HG02981 (cell line): ENCODE data around the gene ZFP69B.

Experiments
- ATAC-seq: cut with Tn5 transposase; IDR thresholded peaks from one replicate; pipeline ENCODE4 v1.9.1; 2021; ENCODE audit warnings: mild to moderate bottlenecking, moderate library complexity; ENCODE audit not compliant: unreplicated experiment

ZFP69B gene

GRCh38 chr1:40449684-40450494 lies at the start of gene ZFP69B:
ZFP69B (plus strand) TSS chr1:40450476; CDS start chr1:40450962, 486 bp downstream.
- peak; percentile 77 for ATAC-seq

DNA sequence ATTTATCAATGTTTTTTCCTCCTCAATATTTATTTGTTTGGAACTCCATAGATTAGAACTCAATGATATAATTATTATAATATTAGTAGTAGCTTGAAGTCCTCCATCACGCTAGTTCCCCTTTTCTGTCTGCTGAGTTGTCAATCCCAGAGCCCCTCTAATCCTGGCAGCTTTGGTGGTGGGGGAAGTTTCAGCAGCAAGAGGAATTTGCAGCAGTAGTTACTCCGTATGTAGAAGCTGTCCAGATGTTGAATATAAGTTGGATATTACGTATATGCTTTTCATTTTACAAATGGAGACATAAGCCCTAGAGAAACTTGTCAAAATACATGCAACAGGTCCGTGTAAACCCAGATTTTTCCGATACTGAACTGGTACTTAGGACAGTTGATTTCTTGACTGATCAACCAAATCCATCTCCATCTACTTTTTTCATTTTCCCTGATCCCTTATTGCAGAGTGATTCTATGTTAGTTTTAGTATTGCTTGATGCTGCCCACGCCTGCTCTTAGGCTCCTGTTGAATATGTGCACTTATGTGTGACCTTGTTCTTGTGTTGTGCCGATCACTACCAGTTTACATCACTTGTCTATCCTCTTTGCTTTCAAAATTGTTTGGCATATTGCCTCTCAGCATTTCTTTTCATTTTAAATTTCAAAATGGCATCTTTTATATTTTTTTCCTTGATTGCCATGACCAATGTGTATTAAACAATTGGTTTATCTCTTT lies 48.6 kb upstream of the ZFP69B start:
- no peak for ATAC-seq

GRCh38 chr1:40404670-40405462 lies 45.4 kb upstream of the ZFP69B start:
- no peak for ATAC-seq

- no peak for ATAC-seq
Observed at GRCh38 chr1:40405812-40406211, 44.5 kb upstream of the ZFP69B start.

- no peak for ATAC-seq
Observed at GRCh38 chr1:40407453-40407852, 42.8 kb upstream of the ZFP69B start.

GRCh38 chr1:40409467-40409866 lies 40.8 kb upstream of the ZFP69B start:
- ATAC-seq, result no peak

GRCh38 chr1:40411294-40411693 lies 39.0 kb upstream of the ZFP69B start:
- no peak for ATAC-seq

DNA sequence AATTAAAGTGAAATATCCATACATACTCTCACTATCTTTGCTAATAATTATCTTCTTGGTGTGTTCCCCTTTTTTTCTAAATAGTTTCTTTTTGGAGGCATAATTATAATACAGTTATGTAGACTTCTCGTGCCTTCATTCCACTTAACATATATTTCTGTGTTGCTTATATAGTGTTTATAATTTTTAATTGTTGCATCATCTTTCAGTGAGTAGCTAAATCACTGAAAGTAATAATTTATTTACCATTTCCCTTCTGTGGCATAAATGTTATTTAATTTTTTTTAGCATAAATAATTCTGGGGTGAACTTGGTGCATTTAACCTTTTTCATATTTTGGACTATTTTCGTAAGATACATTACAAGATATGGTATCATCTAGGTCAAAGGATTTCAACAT lies 38.4 kb upstream of the ZFP69B start:
- ATAC-seq, result no peak

GRCh38 chr1:40413527-40414252 lies 36.6 kb upstream of the ZFP69B start:
- no peak for ATAC-seq

DNA sequence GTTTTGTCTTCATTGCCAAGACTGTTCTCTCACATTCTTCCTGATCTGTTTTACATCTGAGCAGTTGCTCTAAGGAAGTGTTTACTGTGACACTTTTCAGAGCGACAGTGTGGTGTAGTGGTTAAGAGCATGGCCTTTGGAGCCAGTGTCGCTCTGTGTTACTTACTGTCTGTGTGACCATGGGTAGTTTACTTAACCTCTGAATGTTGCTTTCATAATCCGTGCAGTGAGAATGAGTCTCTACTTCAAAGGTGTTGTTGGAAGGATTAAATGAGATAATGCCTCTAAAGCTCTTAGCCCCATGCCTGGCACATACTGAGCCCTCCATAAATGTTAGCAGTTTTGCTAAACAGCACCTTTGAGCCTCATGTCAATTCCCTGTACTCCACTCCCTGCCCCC lies 35.9 kb upstream of the ZFP69B start:
- ATAC-seq, result no peak

- no peak for ATAC-seq
Observed at GRCh38 chr1:40416709-40417108, 33.6 kb upstream of the ZFP69B start.

- no peak for ATAC-seq
Observed at GRCh38 chr1:40421431-40422384, 28.6 kb upstream of the ZFP69B start.

GRCh38 chr1:40422630-40423263 lies 27.5 kb upstream of the ZFP69B start:
- no peak for ATAC-seq

DNA sequence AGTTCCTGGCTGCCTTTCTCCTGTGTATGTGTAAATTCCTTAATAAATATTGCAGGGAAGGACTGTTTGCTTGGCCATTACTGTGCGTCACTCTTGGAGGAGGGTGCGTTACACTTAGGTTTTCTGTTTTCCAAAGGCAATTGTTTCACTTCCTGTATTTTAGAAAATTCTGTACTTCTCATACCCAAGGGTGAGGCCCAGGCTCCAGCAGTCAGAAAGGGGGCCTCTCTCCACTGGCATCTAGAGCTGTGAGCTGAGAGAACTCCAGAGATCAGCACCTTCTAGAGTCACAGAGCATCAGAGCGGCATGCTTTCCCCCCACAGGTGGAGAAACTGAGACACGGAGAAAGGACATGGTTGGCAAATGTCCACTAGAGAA lies 27.0 kb upstream of the ZFP69B start:
- ATAC-seq, result no peak

DNA sequence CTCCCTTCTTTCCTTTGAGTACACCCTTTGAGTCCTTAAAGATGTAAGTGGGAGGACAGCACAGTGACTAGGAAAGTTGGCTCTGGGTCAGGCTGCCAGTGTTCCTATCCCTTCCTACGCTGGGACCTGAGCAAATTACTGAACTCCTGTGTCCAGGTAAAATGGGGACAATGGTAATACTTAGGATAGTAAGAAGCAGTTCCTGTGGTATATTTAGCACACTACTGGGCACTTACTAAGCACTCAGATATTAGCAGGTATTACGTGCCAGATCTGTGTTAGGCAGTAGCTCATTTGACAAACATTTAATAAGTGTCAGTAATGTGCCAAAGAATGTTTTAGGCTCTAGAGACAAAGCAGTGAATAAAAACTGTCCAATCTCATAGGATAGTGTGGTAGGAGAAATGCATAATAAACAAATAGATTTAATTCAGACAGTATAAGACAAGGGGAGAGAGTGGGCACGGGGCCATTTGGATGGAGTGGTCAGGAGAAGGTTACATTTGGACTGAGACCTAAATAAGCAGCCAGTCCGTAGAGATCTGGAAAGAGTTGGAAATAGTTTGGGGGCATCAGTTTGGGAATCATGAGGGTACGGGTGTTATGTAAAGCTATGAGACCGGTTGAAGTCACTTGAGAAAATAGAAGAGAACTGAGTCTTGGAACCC lies 26.2 kb upstream of the ZFP69B start:
- ATAC-seq, result no peak

- no peak for ATAC-seq
Observed at GRCh38 chr1:40425198-40425597, 25.1 kb upstream of the ZFP69B start.

DNA sequence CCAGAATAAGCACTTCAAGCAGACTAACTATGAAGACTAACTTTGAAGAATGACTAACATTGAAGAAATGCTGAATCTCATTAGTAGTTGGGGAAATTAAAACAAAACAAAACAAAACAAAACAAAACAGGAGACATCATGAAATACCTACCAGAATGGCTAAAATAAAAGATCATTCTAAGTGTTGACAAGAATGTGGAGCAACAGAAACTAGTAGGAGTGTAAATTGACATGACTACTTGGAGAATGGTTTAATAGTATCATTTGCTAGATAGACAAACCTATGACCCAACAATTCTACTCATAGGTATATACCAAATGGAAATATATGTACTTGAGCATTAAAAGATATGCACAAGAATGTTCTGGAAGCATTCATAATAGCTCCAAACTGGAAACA lies 18.9 kb upstream of the ZFP69B start:
- ATAC-seq, result no peak

DNA sequence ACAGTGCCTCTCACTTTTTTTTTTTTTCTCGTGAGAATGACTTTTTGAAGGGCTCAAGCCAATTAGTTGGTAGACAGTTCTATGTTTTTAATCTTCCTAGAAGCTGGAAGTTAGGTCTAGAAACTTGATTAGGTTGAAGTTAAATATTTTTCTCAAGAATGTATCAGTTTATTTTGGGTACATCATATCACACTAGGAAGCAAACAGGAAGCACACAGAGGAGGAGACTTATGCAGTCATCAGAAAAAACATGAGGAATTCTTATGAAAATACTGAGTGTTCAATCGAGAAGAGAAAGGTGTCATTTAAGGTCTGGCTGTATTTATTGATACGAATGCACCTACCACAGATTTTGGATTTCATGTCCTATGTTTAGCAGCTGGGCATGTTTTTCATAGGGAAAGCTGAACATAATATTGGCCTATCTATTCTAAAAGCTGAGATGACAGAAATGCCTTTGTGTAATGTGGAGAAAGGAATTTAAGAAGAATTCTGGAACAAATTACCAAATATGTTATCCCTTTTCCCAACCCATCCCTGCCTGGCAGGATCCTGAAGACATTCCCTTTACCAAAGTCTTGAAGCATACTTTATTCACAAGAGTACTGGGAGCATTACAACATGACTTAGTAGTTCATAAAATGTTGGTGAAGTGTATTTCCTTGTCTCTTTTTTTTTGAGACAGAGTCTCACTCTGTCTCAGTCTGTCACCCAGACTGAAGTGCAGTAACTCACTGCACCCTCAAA lies 17.5 kb upstream of the ZFP69B start:
- ATAC-seq, result no peak
